Testis (tissue), 2 donors: ENCODE measurements around the gene PLSCR1.

Experiments used
- POLR2A ChIP-seq: fragments of 450-650 bp; IDR thresholded peaks from one replicate; pipeline ENCODE4 v1.6.1; 2017; ENCODE audit warnings: antibody characterized with exemption, mild to moderate bottlenecking, moderate library complexity
- TF ChIP-seq, protein P1 (sequence below), 3 experiments: fragments of 450-650 bp in 2 of 3; fragments of 200-600 bp in 1 of 3; sonication (generic) in 1 of 3; IDR thresholded peaks; one replicate each; pipeline ENCODE4 v1.5.1; 2016 to 2019; ENCODE audit warnings: antibody characterized with exemption in 3 of 3, mild to moderate bottlenecking in 2 of 3, moderate library complexity in 1 of 3

DNA sequence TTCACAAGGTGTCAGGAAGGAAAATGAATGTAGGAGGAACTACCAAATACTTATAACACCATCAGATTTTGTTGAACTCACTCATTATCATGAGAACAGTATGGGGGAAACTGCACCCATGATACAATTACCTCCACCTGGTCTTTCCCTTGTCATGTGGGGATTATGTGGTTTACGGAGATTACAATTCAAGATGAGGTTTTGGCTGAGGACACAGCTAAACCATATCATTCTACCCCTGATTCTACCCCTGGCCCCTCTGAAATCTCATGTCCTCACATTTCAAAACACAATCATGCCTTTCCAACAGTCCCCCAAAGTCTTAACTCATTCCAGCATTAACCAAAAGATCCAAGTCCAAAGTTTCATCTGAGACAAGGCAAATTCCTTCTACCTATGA, 17.1 kb upstream of the PLSCR1 start:
- TF ChIP-seq, protein P1, sequence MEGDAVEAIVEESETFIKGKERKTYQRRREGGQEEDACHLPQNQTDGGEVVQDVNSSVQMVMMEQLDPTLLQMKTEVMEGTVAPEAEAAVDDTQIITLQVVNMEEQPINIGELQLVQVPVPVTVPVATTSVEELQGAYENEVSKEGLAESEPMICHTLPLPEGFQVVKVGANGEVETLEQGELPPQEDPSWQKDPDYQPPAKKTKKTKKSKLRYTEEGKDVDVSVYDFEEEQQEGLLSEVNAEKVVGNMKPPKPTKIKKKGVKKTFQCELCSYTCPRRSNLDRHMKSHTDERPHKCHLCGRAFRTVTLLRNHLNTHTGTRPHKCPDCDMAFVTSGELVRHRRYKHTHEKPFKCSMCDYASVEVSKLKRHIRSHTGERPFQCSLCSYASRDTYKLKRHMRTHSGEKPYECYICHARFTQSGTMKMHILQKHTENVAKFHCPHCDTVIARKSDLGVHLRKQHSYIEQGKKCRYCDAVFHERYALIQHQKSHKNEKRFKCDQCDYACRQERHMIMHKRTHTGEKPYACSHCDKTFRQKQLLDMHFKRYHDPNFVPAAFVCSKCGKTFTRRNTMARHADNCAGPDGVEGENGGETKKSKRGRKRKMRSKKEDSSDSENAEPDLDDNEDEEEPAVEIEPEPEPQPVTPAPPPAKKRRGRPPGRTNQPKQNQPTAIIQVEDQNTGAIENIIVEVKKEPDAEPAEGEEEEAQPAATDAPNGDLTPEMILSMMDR (IDR thresholded peaks at IDR 0.05) = no peak
- no peak for TF ChIP-seq POLR2A
